ENCODE data around the gene CDK14. TPM values are rescaled to one million over a fixed set of nuclear protein-coding genes. Genes with fewer than 3 reads are reported as not detected.

The CDK14 gene
- total and polyA plus RNA-seq, 11 donors: 2.9 to 37.7 (median 21.3) TPM

DNA sequence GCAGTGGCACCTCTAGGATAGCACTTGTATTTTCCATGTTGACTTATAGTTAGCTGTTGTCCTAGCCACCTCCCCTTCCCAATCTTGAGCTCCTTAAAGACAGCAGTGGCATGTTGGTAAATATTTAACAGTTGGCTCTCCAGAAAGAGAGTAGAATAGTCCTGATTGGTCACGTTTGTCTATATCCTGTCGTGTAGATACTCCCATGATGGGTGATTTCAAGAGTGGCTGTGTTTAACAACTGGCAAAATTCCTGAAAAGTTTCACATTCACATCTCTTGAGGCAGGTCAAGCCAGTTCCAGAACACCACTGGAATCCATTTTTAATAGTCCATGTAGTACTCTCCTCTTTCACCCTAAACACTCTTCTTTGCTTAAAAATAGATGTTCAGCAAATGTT is 599.9 kb downstream of the CDK14 start:
- H3K9me3 ChIP-seq: no peaks in the 10 kb centered on the region
- no peaks in the 10 kb centered on the region for H3K27me3 ChIP-seq
- no peaks in the 10 kb centered on the region for H3K36me3 ChIP-seq
- no peak for TF ChIP-seq POLR2A (IDR thresholded peaks at IDR 0.05)
- no peak for TF ChIP-seq CTCF (IDR thresholded peaks at IDR 0.05)
- no peak overlapping the region for H3K4me3 ChIP-seq
- WGBS, 4 donors: 73 to 87% (median 81%) methylated on average over 2 of the region's 2 CpGs
- ATAC-seq: no peak
- DNase-seq: no peak
- intact Hi-C loops (cut with DNase I): no loop called here
- no peaks in the 10 kb centered on the region for H3K4me1 ChIP-seq
- no peak overlapping the region for H3K27ac ChIP-seq

DNA sequence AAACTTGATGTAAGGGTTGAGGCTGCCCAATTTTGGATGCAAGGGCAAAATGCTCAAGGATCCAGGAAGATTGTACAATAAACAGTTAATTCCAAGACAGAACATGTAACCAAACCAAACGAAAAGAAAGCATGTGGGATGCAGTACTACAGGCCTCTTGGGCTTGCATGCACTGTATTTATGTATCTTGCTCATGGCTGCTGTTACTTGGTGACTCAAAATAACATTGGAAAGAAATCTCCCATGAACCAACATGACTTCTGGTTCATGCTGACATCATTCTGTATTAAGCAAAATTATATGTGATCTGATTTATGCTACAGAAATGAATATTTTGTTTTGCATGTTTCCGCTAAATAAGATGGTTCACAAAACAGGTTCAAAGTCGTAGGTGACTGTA is 602.2 kb downstream of the CDK14 start:
- Histone ChIP-seq H3K9me3 (no peaks in the 10 kb centered on the region), H3K27ac (no peak overlapping the region), H3K36me3 (no peaks in the 10 kb centered on the region), H3K27me3 (no peaks in the 10 kb centered on the region), H3K4me3 (no peak overlapping the region), H3K4me1 (no peaks in the 10 kb centered on the region)
- ATAC-seq (no peak), DNase-seq (no peak)
- intact Hi-C loops (cut with DNase I): no loop called here
- 72 to 76% (median 76%) methylated on average over 3 of the region's 3 CpGs for WGBS, 4 donors
- TF ChIP-seq POLR2A (IDR thresholded peaks at IDR 0.05): no peak
- TF ChIP-seq CTCF (IDR thresholded peaks at IDR 0.05): no peak

DNA sequence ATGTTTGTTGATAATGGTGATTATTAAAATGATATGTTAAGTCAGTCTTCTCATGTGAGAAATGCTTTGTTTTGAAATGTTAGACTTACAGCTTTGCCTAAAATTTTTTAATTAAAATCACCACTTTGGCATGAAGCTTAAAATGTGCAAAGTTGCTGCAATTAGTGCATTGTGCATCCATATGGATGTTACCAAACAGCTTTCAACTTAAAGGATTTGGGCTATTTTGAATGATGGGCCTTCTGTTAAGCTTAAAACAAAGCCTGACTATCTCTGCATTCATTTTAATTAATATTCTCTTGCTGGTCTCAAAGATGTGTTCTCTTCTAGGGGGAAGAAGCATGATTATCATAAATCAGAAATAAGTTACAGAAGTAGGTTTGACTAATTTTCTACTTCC is 603.5 kb downstream of the CDK14 start:
- ATAC-seq: no peak
- no peak for TF ChIP-seq POLR2A (IDR thresholded peaks at IDR 0.05)
- TF ChIP-seq CTCF (IDR thresholded peaks at IDR 0.05): no peak
- intact Hi-C loops (cut with DNase I): no loop called here
- Histone ChIP-seq H3K4me1 (no peaks in the 10 kb centered on the region), H3K4me3 (no peak overlapping the region), H3K27me3 (no peaks in the 10 kb centered on the region), H3K36me3 (no peaks in the 10 kb centered on the region), H3K9me3 (no peaks in the 10 kb centered on the region), H3K27ac (no peak overlapping the region)
- DNase-seq: no peak

DNA sequence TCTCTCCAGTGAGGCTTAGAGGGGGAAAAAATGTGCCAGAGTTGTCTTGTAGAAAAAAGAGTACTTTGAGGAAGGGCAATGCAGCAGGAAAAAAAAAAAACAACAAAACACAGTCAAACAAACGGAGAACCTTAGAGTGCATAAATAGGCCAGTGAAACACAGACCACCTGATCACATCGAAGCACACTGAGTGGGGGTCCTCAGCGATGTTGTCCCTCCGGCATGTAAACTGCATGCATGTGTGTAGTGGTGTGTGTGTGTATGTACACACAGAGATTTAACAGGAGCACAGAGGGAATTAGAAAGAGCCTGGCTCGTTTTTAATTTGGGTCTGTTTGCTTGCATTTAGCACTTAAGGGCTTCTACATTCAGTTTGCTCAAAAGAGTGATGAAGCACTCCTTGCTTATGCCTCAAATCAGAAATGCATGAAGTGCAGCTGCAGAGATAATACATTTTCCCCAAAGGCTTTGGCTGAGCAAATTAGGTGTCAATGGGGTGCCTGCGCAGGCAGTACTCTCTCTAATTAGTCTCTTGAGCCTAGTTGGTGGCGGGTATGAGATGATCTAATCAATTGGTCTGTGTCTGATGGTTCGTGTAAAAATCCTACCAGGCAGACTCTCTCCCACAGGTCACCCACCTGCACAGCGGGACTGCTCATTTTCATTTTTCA is 605.5 kb downstream of the CDK14 start:
- intact Hi-C loops (cut with DNase I): no loop called here
- no peak for DNase-seq
- WGBS, 4 donors: 75 to 84% (median 82%) methylated on average over 9 of the region's 9 CpGs
- Histone ChIP-seq H3K4me3 (no peak overlapping the region), H3K36me3 (no peaks in the 10 kb centered on the region), H3K27ac (no peak overlapping the region), H3K9me3 (peaks cover 0 to 3% (median 0%) of the 10 kb centered on the region in 12 donors), H3K27me3 (no peaks in the 10 kb centered on the region), H3K4me1 (no peaks in the 10 kb centered on the region)
- TF ChIP-seq CTCF (IDR thresholded peaks at IDR 0.05) (no peak), POLR2A (IDR thresholded peaks at IDR 0.05) (no peak)
- no peak for ATAC-seq

Measured in heart left ventricle (tissue), 16 donors.